ENCODE results near the gene SASH1.

- TF ChIP-seq CTCF (IDR thresholded peaks at IDR 0.05; ENCODE audit: low read length) (no peak), EZH2 (IDR thresholded peaks at IDR 0.05; ENCODE audit: borderline replicate concordance, low read length) (no peak)
Observed at GRCh38 chr6:148445116-148445515, 102.5 kb downstream of the SASH1 start.
